WTC11 (cell line): Measurements from ENCODE around the gene MED8. TPM values are rescaled to one million over a fixed set of nuclear protein-coding genes. Genes with fewer than 3 reads are reported as not detected.

Experiments used
- ATAC-seq: fragments of 200-7000 bp; cut with Tn5 transposase; 2 replicates; pipeline ENCODE4 v1.10.0; 2021; ENCODE audit warnings: mild to moderate bottlenecking, moderate library complexity
- CTCF ChIA-PET: fragments of 300-600 bp; sonication (Branson Sonifier 250); formaldehyde crosslinking; loops from one replicate; lab custom pipeline; 2021; ENCODE audit warnings: antibody characterized with exemption; lab: Charles Lee
- POLR2A ChIA-PET: fragments of 350-600 bp; sonication (Branson Sonifier 250); formaldehyde crosslinking; loops from one replicate; lab custom pipeline; 2021; ENCODE audit warnings: antibody characterized with exemption; lab: Charles Lee
- DNase-seq: peaks from one replicate; pipeline ENCODE4 v3.0.0; 2021; ENCODE audit warnings: low spot score
- H3K27ac Mint-ChIP-seq: 2 replicates; pipeline ENCODE4 v1.8.0; 2021; ENCODE audit warnings: mixed read lengths
- H3K27me3 Mint-ChIP-seq: 2 replicates; pipeline ENCODE4 v1.8.0; 2021; ENCODE audit warnings: low read depth, mild to moderate bottlenecking, moderate library complexity, mixed read lengths
- H3K36me3 Mint-ChIP-seq: 2 replicates; pipeline ENCODE4 v1.8.0; 2021; ENCODE audit warnings: mixed read lengths
- H3K4me1 Mint-ChIP-seq: 2 replicates; pipeline ENCODE4 v1.8.0; 2022; ENCODE audit warnings: mixed read lengths
- H3K4me3 Mint-ChIP-seq: 2 replicates; pipeline ENCODE4 v1.8.0; 2021; ENCODE audit warnings: mild to moderate bottlenecking, moderate library complexity, mixed read lengths
- H3K9me3 Mint-ChIP-seq: 2 replicates; pipeline ENCODE4 v1.8.0; 2021; ENCODE audit warnings: mixed read lengths
- CTCF ChIP-seq: fragments of 200-600 bp; IDR thresholded peaks from 2 replicates; pipeline ENCODE4 v1.8.0; 2022; ENCODE audit warnings: antibody characterized with exemption
- E2F1 ChIP-seq: sonication (generic); formaldehyde crosslinking; IDR thresholded peaks from 2 replicates; pipeline ENCODE4 v1.8.0; 2022; ENCODE audit warnings: mild to moderate bottlenecking, missing genetic modification reagents
- E2F5 ChIP-seq: sonication (generic); formaldehyde crosslinking; IDR thresholded peaks from 2 replicates; pipeline ENCODE4 v1.8.1; 2022; ENCODE audit warnings: mild to moderate bottlenecking, moderate library complexity, missing genetic modification reagents
- ELF4 ChIP-seq: sonication (generic); formaldehyde crosslinking; IDR thresholded peaks from 2 replicates; pipeline ENCODE4 v1.8.1; 2022; ENCODE audit warnings: low read depth, mild to moderate bottlenecking, moderate library complexity, missing genetic modification reagents
- EMX1 ChIP-seq: fragments of 250-450 bp; sonication (Bioruptor Pico); IDR thresholded peaks from 2 replicates; pipeline ENCODE4 v1.8.0; 2021; ENCODE audit warnings: mild to moderate bottlenecking
- ESRRA ChIP-seq: sonication (generic); formaldehyde crosslinking; IDR thresholded peaks from 2 replicates; pipeline ENCODE4 v1.8.1; 2022; ENCODE audit warnings: mild to moderate bottlenecking, missing genetic modification reagents, borderline replicate concordance
- ETV6 ChIP-seq: sonication (generic); formaldehyde crosslinking; IDR thresholded peaks from 2 replicates; pipeline ENCODE4 v1.8.1; 2022; ENCODE audit warnings: mild to moderate bottlenecking, missing genetic modification reagents
- GRHL2 ChIP-seq: fragments of 250-450 bp; sonication (Bioruptor Pico); IDR thresholded peaks from 2 replicates; pipeline ENCODE4 v1.8.0; 2022; ENCODE audit warnings: mild to moderate bottlenecking, moderate library complexity; ENCODE audit not compliant: insufficient replicate concordance, severe bottlenecking
- HMGXB4 ChIP-seq: sonication (generic); formaldehyde crosslinking; IDR thresholded peaks from 2 replicates; pipeline ENCODE4 v1.8.1; 2023; ENCODE audit warnings: mild to moderate bottlenecking, moderate library complexity, missing genetic modification reagents
- IRF1 ChIP-seq: sonication (generic); formaldehyde crosslinking; IDR thresholded peaks from 2 replicates; pipeline ENCODE4 v1.8.0; 2023; ENCODE audit warnings: missing genetic modification reagents
- MYBL2 ChIP-seq: sonication (generic); formaldehyde crosslinking; IDR thresholded peaks from 2 replicates; pipeline ENCODE4 v1.8.1; 2023; ENCODE audit warnings: mild to moderate bottlenecking, moderate library complexity, missing genetic modification reagents
- NFE2L1 ChIP-seq: sonication (generic); formaldehyde crosslinking; IDR thresholded peaks from 2 replicates; pipeline ENCODE4 v1.8.1; 2023; ENCODE audit warnings: missing genetic modification reagents
- NFYB ChIP-seq: sonication (generic); formaldehyde crosslinking; conservative IDR thresholded peaks from 2 replicates; pipeline ENCODE4 v1.8.0; 2022; ENCODE audit warnings: low read depth, missing genetic modification reagents
- NR1H2 ChIP-seq: sonication (generic); formaldehyde crosslinking; IDR thresholded peaks from 2 replicates; pipeline ENCODE4 v1.9.0; 2021; ENCODE audit warnings: mild to moderate bottlenecking, moderate library complexity, missing genetic modification reagents
- NR2C2 ChIP-seq: sonication (generic); formaldehyde crosslinking; IDR thresholded peaks from 2 replicates; pipeline ENCODE4 v1.8.0; 2022; ENCODE audit warnings: mild to moderate bottlenecking, missing genetic modification reagents
- NR3C1 ChIP-seq: sonication (generic); formaldehyde crosslinking; conservative IDR thresholded peaks from 2 replicates; pipeline ENCODE4 v1.8.1; 2023; ENCODE audit warnings: low read depth, mild to moderate bottlenecking, missing genetic modification reagents
- PRDM15 ChIP-seq: sonication (generic); formaldehyde crosslinking; IDR thresholded peaks from 2 replicates; pipeline ENCODE4 v1.8.0; 2022; ENCODE audit warnings: missing genetic modification reagents
- SOX15 ChIP-seq: fragments of 250-450 bp; sonication (Bioruptor Pico); IDR thresholded peaks from 2 replicates; pipeline ENCODE4 v1.9.0; 2021; ENCODE audit warnings: mild to moderate bottlenecking
- ZBTB21 ChIP-seq: sonication (generic); formaldehyde crosslinking; IDR thresholded peaks from 2 replicates; pipeline ENCODE4 v1.8.1; 2023; ENCODE audit warnings: mild to moderate bottlenecking, missing genetic modification reagents, borderline replicate concordance
- ZNF121 ChIP-seq: sonication (generic); formaldehyde crosslinking; IDR thresholded peaks from 2 replicates; pipeline ENCODE4 v1.8.0; 2023; ENCODE audit warnings: missing genetic modification reagents
- ZNF396 ChIP-seq: fragments of 250-450 bp; sonication (Bioruptor Pico); IDR thresholded peaks from 2 replicates; pipeline ENCODE4 v1.8.0; 2021; ENCODE audit warnings: mild to moderate bottlenecking, moderate library complexity, borderline replicate concordance
- total RNA-seq: library from RNA; stranded (reverse); gene quantifications from 3 replicates; pipeline ENCODE4 v1.2.3, GENCODE V29; 2021

MED8 gene
- total RNA-seq, 1 experiment from 2014 or later: 17.7 TPM

- no peak for TF ChIP-seq PRDM15
- TF ChIP-seq, all 79 proteins: peak for 0
These were observed 16.3 kb downstream of the MED8 start (continued) for GRCh38 chr1:43373066-43373940.

GRCh38 chr1:43372172-43372571 is 17.4 kb downstream of the MED8 start:
- peaks cover 11% of the 10 kb centered on the region for H3K4me1 Mint-ChIP-seq
- H3K36me3 Mint-ChIP-seq: no peaks in the 10 kb centered on the region
- no peak overlapping the region for H3K4me3 Mint-ChIP-seq
- TF ChIP-seq IRF1 (CRISPR knock-in tag) (no peak), HMGXB4 (no peak), ZNF121 (CRISPR knock-in tag) (no peak), E2F5 (no peak), ESRRA (CRISPR knock-in tag) (no peak), ETV6 (CRISPR knock-in tag) (no peak), MYBL2 (CRISPR knock-in tag) (no peak), NR3C1 (CRISPR knock-in tag) (no peak), ZNF396 (no peak), SOX15 (CRISPR knock-in tag) (no peak), ELF4 (CRISPR knock-in tag) (no peak), CTCF (no peak), E2F1 (no peak), ZBTB21 (CRISPR knock-in tag) (no peak), EMX1 (CRISPR knock-in tag) (no peak), NR1H2 (no peak), GRHL2 (CRISPR knock-in tag) (no peak), NFE2L1 (no peak), NFYB (CRISPR knock-in tag) (no peak), NR2C2 (CRISPR knock-in tag) (no peak)
- H3K9me3 Mint-ChIP-seq: no peaks in the 10 kb centered on the region
- H3K27ac Mint-ChIP-seq: no peak overlapping the region
- DNase-seq: no peak
- H3K27me3 Mint-ChIP-seq: no peaks in the 10 kb centered on the region
- ChIA-PET CTCF (no interaction called here), POLR2A (no interaction called here)
- ATAC-seq: no peak
